ACC112 (cell line): ENCODE results near the gene STK16.
A peak's percentile ranks its signal among the peaks of the same experiment; 100 is the strongest.

Experiments used
- H2AFZ ChIP-seq: fragments of 200-600 bp; sonication (generic); one replicate; pipeline ENCODE4 v1.6.0; 2017; ENCODE audit warnings: antibody characterized with exemption, low read length; ENCODE audit not compliant: unreplicated experiment
- H3K27ac ChIP-seq: fragments of 200-600 bp; sonication (generic); 2 replicates; pipeline ENCODE4 v1.5.1; 2014; ENCODE audit warnings: low read depth, mild to moderate bottlenecking, antibody characterized with exemption, low read length, moderate library complexity
- H3K27me3 ChIP-seq: fragments of 200-600 bp; sonication (generic); 2 replicates; pipeline ENCODE4 v1.6.1; 2014; ENCODE audit warnings: mild to moderate bottlenecking, antibody characterized with exemption, low read length, moderate library complexity, mixed read lengths; ENCODE audit not compliant: insufficient read depth
- H3K36me3 ChIP-seq: fragments of 200-600 bp; sonication (generic); 2 replicates; pipeline ENCODE4 v1.6.1; 2016; ENCODE audit warnings: mild to moderate bottlenecking, antibody characterized with exemption, low read length, moderate library complexity, mixed read lengths; ENCODE audit not compliant: insufficient read depth
- H3K4me1 ChIP-seq: fragments of 200-600 bp; sonication (generic); one replicate; pipeline ENCODE4 v1.6.1; 2016; ENCODE audit warnings: low read length, mixed read lengths; ENCODE audit not compliant: insufficient read depth, unreplicated experiment, control insufficient read depth
- H3K4me3 ChIP-seq: fragments of 200-600 bp; sonication (generic); 2 replicates; pipeline ENCODE4 v1.5.1; 2014; ENCODE audit warnings: mild to moderate bottlenecking, low read depth, low read length
- H3K79me2 ChIP-seq: fragments of 200-600 bp; sonication (generic); one replicate; pipeline ENCODE4 v1.6.0; 2016; ENCODE audit warnings: low read length; ENCODE audit not compliant: control insufficient read depth, unreplicated experiment, insufficient read depth

The STK16 gene

DNA sequence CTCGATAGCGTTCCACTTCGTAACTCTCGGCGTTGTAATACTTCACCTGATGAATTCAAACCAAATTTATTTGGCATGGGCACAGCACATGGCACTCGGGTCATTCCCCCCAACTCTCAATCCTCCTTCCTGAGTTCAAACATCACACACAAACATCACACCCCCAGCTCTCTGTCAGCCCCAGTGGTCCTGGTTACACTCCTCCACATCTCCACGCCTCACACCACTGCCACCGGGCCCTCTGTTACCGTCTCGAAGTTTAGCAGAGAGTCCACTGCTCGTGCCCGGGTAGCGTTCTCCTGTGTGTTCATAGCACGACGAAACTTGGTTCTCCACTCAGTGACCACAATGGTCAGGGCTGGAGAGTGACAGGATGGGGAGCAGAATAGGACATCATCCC lies 31.1 kb upstream of the STK16 start:
- H3K27ac ChIP-seq, result no peak overlapping the region
- peaks cover 9% of the 10 kb centered on the region for H3K79me2 ChIP-seq
- peaks cover 16% of the 10 kb centered on the region for H3K4me1 ChIP-seq
- H3K36me3 ChIP-seq, result peaks cover 14% of the 10 kb centered on the region; the same call in 1 of the 2 replicates
- no peak overlapping the region for H2AFZ ChIP-seq
- H3K4me3 ChIP-seq, result no peak overlapping the region
- no peaks in the 10 kb centered on the region for H3K27me3 ChIP-seq

DNA sequence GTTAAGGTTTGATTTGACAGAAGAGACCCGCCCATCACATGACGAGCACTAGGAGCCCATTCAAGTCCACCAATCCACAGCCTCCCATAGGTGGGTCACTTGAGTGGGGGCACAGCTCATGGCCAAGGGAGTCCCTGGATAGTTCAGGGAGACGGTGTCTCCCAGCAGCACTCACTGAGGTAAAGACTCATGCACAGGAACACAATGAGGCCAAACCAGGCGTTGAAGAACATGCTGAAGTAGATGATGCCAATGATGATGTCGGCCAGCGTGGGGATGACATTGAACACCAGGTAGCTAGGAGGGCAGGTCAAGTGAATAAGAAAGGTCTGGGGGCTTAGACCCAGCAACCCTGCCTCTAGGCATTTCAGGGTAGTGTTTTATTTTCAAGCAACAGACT lies 30.5 kb upstream of the STK16 start:
- H3K4me3 ChIP-seq, result no peak overlapping the region
- H2AFZ ChIP-seq, result no peak overlapping the region
- peaks cover 22% of the 10 kb centered on the region for H3K4me1 ChIP-seq
- peaks cover 9% of the 10 kb centered on the region for H3K79me2 ChIP-seq
- H3K36me3 ChIP-seq, result peaks cover 14% of the 10 kb centered on the region; the same call in 1 of the 2 replicates
- H3K27ac ChIP-seq, result no peak overlapping the region
- no peaks in the 10 kb centered on the region for H3K27me3 ChIP-seq

DNA sequence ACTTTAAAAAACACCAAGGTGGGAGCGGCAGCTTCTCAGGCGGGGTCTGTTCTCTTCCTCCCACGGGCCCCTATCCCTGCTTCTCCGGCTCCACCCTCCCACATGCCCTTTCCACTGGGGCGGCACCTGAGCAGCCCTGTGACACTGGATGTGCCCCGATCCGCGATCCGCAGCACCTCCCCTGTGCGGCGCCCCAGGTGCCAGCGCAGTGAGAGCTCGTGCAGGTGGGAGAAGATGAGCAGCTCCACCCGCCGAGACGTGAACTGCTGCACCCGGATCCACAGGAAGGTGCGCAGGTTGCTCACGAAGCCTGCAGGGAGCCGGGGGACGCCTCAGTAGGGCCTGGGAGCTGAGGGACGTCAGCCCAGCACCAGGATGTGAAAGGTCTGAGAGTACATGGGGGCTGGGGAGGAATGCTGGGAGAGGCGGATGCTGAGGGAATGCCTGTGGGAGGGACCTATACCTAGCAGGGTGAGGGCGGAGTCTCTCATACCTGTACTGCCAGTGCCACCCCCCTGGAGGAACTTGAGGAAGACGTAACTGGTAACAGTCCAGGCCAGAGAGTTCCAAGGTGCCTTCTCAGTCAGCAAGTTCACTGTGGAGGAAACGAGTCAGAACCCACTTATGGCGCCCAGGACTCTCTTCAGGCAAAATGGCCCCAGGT lies 29.3 kb upstream of the STK16 start:
- Histone ChIP-seq H3K4me1 (peaks cover 25% of the 10 kb centered on the region), H3K4me3 (no peak overlapping the region), H3K27ac (no peak overlapping the region), H3K79me2 (peaks cover 9% of the 10 kb centered on the region), H2AFZ (no peak overlapping the region), H3K36me3 (peaks cover 14% of the 10 kb centered on the region; the same call in 1 of the 2 replicates), H3K27me3 (no peaks in the 10 kb centered on the region)

DNA sequence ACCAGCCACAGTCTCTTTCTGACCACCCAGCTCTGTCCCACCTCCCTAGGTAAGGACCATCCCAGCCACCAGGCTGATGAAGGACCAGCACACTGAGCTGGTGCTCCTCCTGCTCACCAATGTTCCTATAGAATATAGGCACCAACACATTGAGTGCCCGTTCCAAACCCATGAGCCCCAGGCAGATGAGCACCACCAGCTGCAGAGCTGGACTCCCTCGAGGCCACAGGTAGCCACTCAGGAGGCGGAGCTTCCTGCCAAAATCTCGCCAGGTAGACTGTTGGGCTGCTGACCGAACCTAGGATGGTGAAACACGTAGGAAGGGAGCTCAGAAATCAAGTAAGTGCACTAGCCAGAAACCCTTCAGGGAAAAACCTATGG lies 28.8 kb upstream of the STK16 start:
- no peak overlapping the region for H3K4me3 ChIP-seq
- no peak overlapping the region for H3K27ac ChIP-seq
- H2AFZ ChIP-seq, result no peak overlapping the region
- H3K36me3 ChIP-seq, result peaks cover 14% of the 10 kb centered on the region; the same call in 1 of the 2 replicates
- H3K79me2 ChIP-seq, result peaks cover 9% of the 10 kb centered on the region
- H3K27me3 ChIP-seq, result no peaks in the 10 kb centered on the region
- H3K4me1 ChIP-seq, result peaks cover 25% of the 10 kb centered on the region

DNA sequence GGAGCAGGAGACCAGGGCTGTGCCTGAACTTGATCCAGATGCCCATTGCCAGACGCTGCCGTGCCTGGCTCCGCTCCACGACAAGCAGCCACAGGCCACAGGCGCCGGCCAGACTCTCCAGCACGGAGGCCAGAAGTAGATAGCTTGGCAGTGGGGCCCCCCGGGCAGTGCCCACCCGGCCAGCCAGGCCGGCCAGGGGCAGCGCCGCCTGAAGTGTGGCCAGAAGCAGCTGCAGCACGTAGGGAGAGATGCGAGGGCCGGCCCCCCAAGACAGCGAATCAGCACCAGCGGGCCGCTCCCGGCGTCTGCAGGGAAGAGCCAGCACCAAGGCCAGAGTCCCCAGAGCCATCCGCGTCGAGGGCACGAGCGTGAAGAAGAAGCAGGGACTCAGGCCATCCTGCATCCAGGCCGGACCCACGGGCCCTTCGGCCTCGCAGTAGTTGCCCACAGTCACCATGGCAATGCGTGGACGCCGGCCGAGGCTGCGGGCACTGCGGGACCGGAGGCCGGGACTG lies 27.0 kb upstream of the STK16 start:
- no peak overlapping the region for H2AFZ ChIP-seq

DNA sequence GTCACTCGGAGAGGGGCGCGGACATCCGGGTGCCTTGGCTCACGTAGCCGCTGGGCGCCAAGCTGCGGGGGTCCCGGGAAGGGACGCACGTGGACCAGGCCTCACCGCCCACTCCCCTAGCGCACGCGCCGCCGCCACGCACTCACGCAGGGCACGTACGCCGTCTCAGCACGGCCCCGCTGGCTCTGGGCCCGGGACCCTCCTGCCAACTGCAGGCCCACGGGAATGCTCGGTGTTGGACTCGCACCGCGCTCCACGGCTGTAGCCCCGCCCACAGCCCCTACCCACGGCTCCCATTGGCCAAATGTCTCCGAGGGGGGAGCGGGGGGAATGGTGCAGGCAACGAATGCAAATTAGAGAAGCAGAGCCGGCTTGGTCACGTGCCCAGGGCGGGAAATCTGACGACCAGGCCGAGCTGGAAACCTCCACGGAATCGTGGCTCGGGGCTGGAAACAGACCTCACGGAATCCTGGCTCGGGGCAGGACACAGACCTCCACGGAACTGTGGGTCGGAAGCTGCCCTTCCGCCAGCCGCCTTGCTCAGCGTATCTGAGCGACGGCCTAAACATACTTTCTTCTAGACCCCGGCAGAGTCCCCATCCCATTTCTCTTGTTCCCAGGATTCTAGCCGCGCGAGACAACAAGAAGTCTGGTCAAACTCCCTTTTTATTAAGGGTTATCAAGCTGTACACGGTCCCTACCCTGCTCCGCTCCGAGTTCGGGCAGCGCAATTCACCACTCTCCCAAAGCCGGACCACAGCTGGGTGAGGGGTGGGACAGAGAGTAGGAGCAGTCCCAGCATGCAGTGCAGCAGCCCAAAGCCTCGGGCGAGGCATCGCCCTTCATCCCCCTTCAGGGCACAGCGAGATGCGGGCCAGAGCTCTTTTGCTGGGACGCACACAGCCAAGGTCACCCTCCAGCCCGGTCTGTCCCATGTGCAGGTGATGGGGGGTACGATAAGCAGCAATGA lies 26.3 kb upstream of the STK16 start, which contains the start of gene ABCB6:
Gene ABCB6, minus strand, starts transcription at position 227 of the 970 bp plus-strand sequence. CDS start 285 bp downstream, outside the sequence.
- peaks cover 9% of the 10 kb centered on the region for H3K79me2 ChIP-seq
- peak within 1 kb of the TSS; percentile 70 for H3K4me3 ChIP-seq
- H3K36me3 ChIP-seq, result peaks cover 20% of the 10 kb centered on the region; the same call in 1 of the 2 replicates
- peaks cover 25% of the 10 kb centered on the region for H3K4me1 ChIP-seq
- peak within 1 kb of the TSS; percentile 66 for H3K27ac ChIP-seq
- no peaks in the 10 kb centered on the region for H3K27me3 ChIP-seq
- H2AFZ ChIP-seq, result peak within 1 kb of the TSS; percentile 37

More for the DNA sequence above, 27.0 kb upstream of the STK16 start:
- Histone ChIP-seq H3K27me3 (no peaks in the 10 kb centered on the region), H3K4me3 (peak overlapping the region; percentile 70), H3K79me2 (peaks cover 9% of the 10 kb centered on the region), H3K36me3 (peaks cover 14% of the 10 kb centered on the region; the same call in 1 of the 2 replicates), H3K27ac (peak overlapping the region; percentile 66), H3K4me1 (peaks cover 25% of the 10 kb centered on the region)

DNA sequence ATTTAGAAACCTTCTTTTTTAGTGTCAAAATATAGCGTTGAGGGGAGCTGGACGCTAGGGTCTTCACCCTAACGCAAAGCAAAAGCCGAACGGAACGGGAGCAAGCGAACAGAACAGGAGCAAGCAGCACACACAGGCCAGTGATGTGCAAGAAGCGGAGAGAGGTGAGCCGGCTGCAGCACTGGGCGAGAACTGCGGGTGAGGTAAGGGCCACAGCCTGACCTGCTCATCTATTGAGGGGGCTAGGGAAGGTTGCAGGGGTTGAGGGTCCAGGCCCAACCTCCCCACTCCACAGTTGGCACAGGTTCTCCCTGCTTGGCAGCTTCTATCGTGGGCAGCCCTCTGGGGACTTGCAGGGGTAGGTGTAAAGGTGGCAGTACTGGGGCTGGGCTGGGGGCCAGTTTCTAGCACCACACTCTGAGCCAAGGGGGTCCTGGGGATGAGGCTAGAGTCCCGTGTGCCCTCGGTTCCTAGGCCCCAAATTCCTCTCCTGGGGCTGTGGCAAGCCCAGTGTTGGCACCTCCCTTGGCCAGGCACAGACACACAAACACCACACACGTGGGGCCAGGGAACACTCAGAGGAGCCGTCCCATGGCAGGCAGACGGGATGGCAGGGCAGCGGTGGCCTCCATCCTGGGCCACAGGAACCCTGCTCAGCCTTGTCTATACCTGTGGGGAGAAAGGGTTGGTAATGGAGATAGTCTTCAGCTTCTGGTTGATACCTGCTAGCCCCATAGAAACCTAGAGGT lies 25.3 kb upstream of the STK16 start:
- H3K79me2 ChIP-seq, result peaks cover 9% of the 10 kb centered on the region
- H3K4me1 ChIP-seq, result peaks cover 25% of the 10 kb centered on the region
- H3K27me3 ChIP-seq, result no peaks in the 10 kb centered on the region
- H3K36me3 ChIP-seq, result peaks cover 19% of the 10 kb centered on the region; the same call in 1 of the 2 replicates
- H3K4me3 ChIP-seq, result no peak overlapping the region
- no peak overlapping the region for H2AFZ ChIP-seq
- no peak overlapping the region for H3K27ac ChIP-seq

DNA sequence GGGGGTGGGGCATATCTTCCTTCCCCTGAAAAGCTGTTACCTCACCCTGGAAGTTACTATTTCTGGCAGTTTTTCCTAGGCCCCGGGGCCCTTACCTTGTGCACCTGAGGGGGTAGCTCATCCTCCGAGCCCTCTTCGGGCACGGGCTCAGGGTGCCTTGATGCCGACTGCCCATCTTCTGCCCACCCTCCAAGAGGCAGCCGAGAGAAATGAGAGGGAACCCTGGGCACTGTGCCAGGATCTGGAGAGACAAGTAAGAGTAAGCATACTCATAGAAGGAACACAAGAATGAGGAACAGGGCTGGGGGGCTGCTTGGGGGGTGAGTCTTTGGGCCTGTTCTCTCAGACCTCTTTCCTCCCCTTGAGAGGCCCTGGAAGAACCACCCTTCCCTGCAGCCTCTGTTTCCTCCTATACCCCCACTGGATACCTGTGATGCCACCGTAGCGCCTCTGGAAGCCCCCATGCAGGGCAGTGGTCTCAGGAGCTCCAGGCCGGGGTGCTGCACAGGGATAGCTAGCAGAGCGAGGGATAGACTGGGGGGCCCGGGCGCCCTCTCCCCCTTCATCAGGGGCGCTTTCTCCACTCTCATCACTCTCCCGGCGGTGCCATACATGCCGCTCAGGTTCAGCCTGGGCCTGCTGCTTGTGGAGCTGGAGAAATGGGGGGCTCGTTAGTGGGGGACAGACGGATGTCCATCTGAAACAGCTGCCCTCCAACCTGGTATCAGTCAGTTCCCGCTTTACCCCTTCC lies 24.5 kb upstream of the STK16 start:
- no peak overlapping the region for H3K4me3 ChIP-seq
- peaks cover 8% of the 10 kb centered on the region for H3K79me2 ChIP-seq
- no peaks in the 10 kb centered on the region for H3K27me3 ChIP-seq
- H2AFZ ChIP-seq, result no peak overlapping the region
- no peak overlapping the region for H3K27ac ChIP-seq
- peaks cover 14% of the 10 kb centered on the region; the same call in 1 of the 2 replicates for H3K36me3 ChIP-seq
- H3K4me1 ChIP-seq, result peaks cover 25% of the 10 kb centered on the region

DNA sequence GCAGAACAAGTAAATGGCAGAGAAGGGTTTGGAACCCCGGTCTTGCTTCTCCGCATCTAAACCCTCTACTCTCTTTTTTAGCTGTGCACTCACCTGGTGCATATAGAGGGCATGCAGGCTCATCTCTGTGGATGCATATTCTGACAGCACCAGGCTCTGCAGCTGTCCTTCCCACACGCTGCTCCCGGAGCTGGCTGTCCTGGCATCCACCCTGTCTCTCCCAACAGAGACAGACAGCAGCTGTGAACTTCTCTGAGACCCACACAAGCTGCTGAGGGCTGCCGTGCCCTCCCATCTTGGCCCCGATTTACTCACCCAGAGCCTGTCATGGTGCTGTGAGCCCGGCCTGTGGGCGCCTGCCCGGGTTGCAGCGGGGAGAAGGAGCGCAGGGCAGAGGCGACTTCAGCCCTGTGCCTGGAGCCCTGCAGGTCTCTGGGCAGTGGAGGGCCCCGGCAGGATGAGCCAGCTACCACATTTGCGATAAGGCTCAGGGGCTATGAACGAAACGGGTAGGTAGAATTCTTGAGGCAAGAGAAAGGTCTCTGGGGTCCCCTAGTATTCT lies 23.2 kb upstream of the STK16 start:
- Histone ChIP-seq H3K36me3 (peaks cover 10% of the 10 kb centered on the region; the same call in 1 of the 2 replicates), H3K27me3 (no peaks in the 10 kb centered on the region), H3K4me3 (no peak overlapping the region), H3K79me2 (peaks cover 6% of the 10 kb centered on the region), H2AFZ (no peak overlapping the region), H3K4me1 (peaks cover 14% of the 10 kb centered on the region), H3K27ac (no peak overlapping the region)
